HepG2 (cell line): ENCODE measurements around the gene CDC123. TPM values are rescaled to one million over a fixed set of nuclear protein-coding genes. Genes with fewer than 3 reads are reported as not detected.

Experiments
- CAMTA2 ChIP-seq: sonication (generic); formaldehyde crosslinking; IDR thresholded peaks from 2 replicates; pipeline ENCODE4 v1.4.0; 2020; ENCODE audit warnings: mild to moderate bottlenecking, missing genetic modification reagents, borderline replicate concordance
- FOXA3 ChIP-seq: IDR thresholded peaks from 2 replicates; pipeline ENCODE4 v1.6.1; 2016; ENCODE audit warnings: missing genetic modification reagents, missing compliant biosample characterization
- FOXM1 ChIP-seq: sonication (generic); formaldehyde crosslinking; IDR thresholded peaks from 2 replicates; pipeline ENCODE4 v1.5.0; 2020; ENCODE audit warnings: missing genetic modification reagents
- HES4 ChIP-seq: sonication (generic); formaldehyde crosslinking; IDR thresholded peaks from 2 replicates; pipeline ENCODE4 v1.9.0; 2021; ENCODE audit warnings: mild to moderate bottlenecking, missing genetic modification reagents, borderline replicate concordance
- KAT8 ChIP-seq: IDR thresholded peaks from 2 replicates; pipeline ENCODE4 v1.6.1; 2016; ENCODE audit warnings: missing genetic modification reagents, missing compliant biosample characterization
- KDM4B ChIP-seq: sonication (generic); formaldehyde crosslinking; IDR thresholded peaks from 2 replicates; pipeline ENCODE4 v1.4.0; 2020; ENCODE audit warnings: missing genetic modification reagents
- MNT ChIP-seq: fragments of 450-650 bp; IDR thresholded peaks from 2 replicates; pipeline ENCODE4 v1.6.1; 2016
- NFAT5 ChIP-seq: sonication (generic); formaldehyde crosslinking; IDR thresholded peaks from 2 replicates; pipeline ENCODE4 v1.4.0; 2020; ENCODE audit warnings: missing genetic modification reagents
- NFIC ChIP-seq: IDR thresholded peaks from 2 replicates; pipeline ENCODE4 v1.6.1; 2012; ENCODE audit warnings: mild to moderate bottlenecking, low read length, inconsistent platforms
- NR2F1 ChIP-seq, 2 experiments: fragments of 450-650 bp in 1 of 2; formaldehyde crosslinking in 1 of 2; IDR thresholded peaks; 2 replicates each; pipeline versions ENCODE4 v1.5.0 to v1.6.1; 2016 to 2020; ENCODE audit warnings: mild to moderate bottlenecking in 1 of 2, missing compliant biosample characterization in 1 of 2, missing genetic modification reagents in 1 of 2, moderate library complexity in 1 of 2
- POGK ChIP-seq: sonication (generic); formaldehyde crosslinking; conservative IDR thresholded peaks from 2 replicates; pipeline ENCODE4 v1.8.0; 2022; ENCODE audit warnings: mild to moderate bottlenecking, moderate library complexity, missing genetic modification reagents
- RAD51 ChIP-seq: fragments of 450-650 bp; IDR thresholded peaks from 2 replicates; pipeline ENCODE4 v1.6.1; 2016; ENCODE audit warnings: borderline replicate concordance
- XBP1 ChIP-seq: sonication (generic); formaldehyde crosslinking; IDR thresholded peaks from 2 replicates; pipeline ENCODE4 v1.5.0; 2020; ENCODE audit warnings: missing genetic modification reagents
- ZEB1 ChIP-seq: IDR thresholded peaks from 2 replicates; pipeline ENCODE4 v1.6.1; 2012; ENCODE audit warnings: mild to moderate bottlenecking, low read depth, inconsistent platforms; ENCODE audit not compliant: insufficient replicate concordance
- ZNF281 ChIP-seq: sonication (generic); formaldehyde crosslinking; IDR thresholded peaks from 2 replicates; pipeline ENCODE4 v1.4.0; 2020; ENCODE audit warnings: missing genetic modification reagents, borderline replicate concordance
- ZNF343 ChIP-seq: sonication (generic); formaldehyde crosslinking; IDR thresholded peaks from 2 replicates; pipeline ENCODE4 v1.4.0; 2020; ENCODE audit warnings: mild to moderate bottlenecking, missing genetic modification reagents
- ZNF891 ChIP-seq: sonication (generic); formaldehyde crosslinking; IDR thresholded peaks from 2 replicates; pipeline ENCODE4 v1.5.0; 2020; ENCODE audit warnings: mild to moderate bottlenecking, missing genetic modification reagents
- ZSCAN22 ChIP-seq: sonication (generic); formaldehyde crosslinking; IDR thresholded peaks from 2 replicates; pipeline ENCODE4 v1.4.0; 2020; ENCODE audit warnings: mild to moderate bottlenecking, missing genetic modification reagents
- polyA plus RNA-seq, 8 experiments: library from polyadenylated mRNA; depleted of rRNA in 3 of 8; stranded (reverse) in 7 of 8; unstranded in 1 of 8; fragments of >200 nt; fragmentation: Illumina TruSeq in 4 of 8; extraction: Trizol in 4 of 8; gene quantifications; 2 replicates each; pipeline versions ENCODE4 v1.2.1 to v1.2.3, GENCODE V29; 2011 to 2016; ENCODE audit warnings: low read depth in 4 of 8, missing spikeins in 1 of 8, mixed read lengths in 1 of 8; ENCODE audit not compliant: insufficient read depth in 1 of 8
- total RNA-seq, 5 experiments: library from RNA; depleted of rRNA; stranded (reverse); fragments of >200 nt; fragmentation: Illumina TruSeq; extraction: Trizol; gene quantifications; 2 replicates each; pipeline ENCODE4 v1.2.3, GENCODE V29; 2016; ENCODE audit warnings: low read depth in 1 of 5

Gene CDC123
- total and polyA plus RNA-seq, 2 of the 13 experiments (the other 11 are each of a cell fraction or from before 2014, with no cell fraction given) = 63.3 to 153 TPM

GRCh38 chr10:12237265-12238220 is 41.6 kb downstream of the CDC123 start (continued):
- TF ChIP-seq POGK (CRISPR knock-in tag) (no peak), NFIC (peak; percentile 90), NFAT5 (CRISPR knock-in tag) (no peak), FOXM1 (CRISPR knock-in tag) (no peak), HES4 (CRISPR knock-in tag) (no peak), ZNF281 (CRISPR knock-in tag) (no peak), RAD51 (no peak), CAMTA2 (CRISPR knock-in tag) (no peak), XBP1 (CRISPR knock-in tag) (no peak), NR2F1 (CRISPR knock-in tag; IDR thresholded peaks at IDR 0.05) (no peak), KAT8 (CRISPR knock-in tag) (0 out of 2 replicates have a peak, but pooled peaks have one; percentile 39), MNT (no peak), FOXA3 (CRISPR knock-in tag) (peak; percentile 84), ZEB1 (no peak), ZSCAN22 (no peak), ZNF343 (no peak), KDM4B (CRISPR knock-in tag) (no peak), ZNF891 (no peak)
